NB4 (cell line): Measurements from ENCODE around the gene C4BPA.

Experiments
- DNase-seq: peaks from one replicate; pipeline ENCODE4 v3.0.0; 2010; ENCODE audit warnings: low read depth
- H3K4me3 ChIP-seq: one replicate; pipeline ENCODE4 v1.5.1; 2011; ENCODE audit warnings: mild to moderate bottlenecking, low read depth, low read length, moderate library complexity
- CTCF ChIP-seq: IDR thresholded peaks from one replicate; pipeline ENCODE4 v1.5.1; 2012; ENCODE audit warnings: low read depth, low read length
- MAX ChIP-seq: IDR thresholded peaks from 2 replicates; pipeline ENCODE4 v1.6.1; 2011; ENCODE audit warnings: low read depth, low read length
- MYC ChIP-seq: IDR thresholded peaks from 2 replicates; pipeline ENCODE4 v1.6.1; 2011; ENCODE audit warnings: low read depth, low read length
- POLR2A ChIP-seq: IDR thresholded peaks from 2 replicates; pipeline ENCODE4 v1.6.1; 2011; ENCODE audit warnings: mild to moderate bottlenecking; ENCODE audit not compliant: insufficient read length; ENCODE audit errors: extremely low read depth

C4BPA gene

GRCh38 chr1:207103892-207104373, at the start of gene C4BPA:
Gene C4BPA (plus strand): TSS chr1:207104233. CDS start chr1:207113026, 8,793 bp downstream.
- DNase-seq, result peak; percentile 40
- no peak within 1 kb of the TSS for H3K4me3 ChIP-seq
- TF ChIP-seq MAX (no peak), CTCF (no peak), MYC (no peak), POLR2A (no peak)

GRCh38 chr1:207054491-207054890, 49.5 kb upstream of the C4BPA start:
- TF ChIP-seq CTCF (no peak), MAX (no peak), POLR2A (no peak), MYC (no peak)
- no peak overlapping the region for H3K4me3 ChIP-seq
- no peak for DNase-seq

DNA sequence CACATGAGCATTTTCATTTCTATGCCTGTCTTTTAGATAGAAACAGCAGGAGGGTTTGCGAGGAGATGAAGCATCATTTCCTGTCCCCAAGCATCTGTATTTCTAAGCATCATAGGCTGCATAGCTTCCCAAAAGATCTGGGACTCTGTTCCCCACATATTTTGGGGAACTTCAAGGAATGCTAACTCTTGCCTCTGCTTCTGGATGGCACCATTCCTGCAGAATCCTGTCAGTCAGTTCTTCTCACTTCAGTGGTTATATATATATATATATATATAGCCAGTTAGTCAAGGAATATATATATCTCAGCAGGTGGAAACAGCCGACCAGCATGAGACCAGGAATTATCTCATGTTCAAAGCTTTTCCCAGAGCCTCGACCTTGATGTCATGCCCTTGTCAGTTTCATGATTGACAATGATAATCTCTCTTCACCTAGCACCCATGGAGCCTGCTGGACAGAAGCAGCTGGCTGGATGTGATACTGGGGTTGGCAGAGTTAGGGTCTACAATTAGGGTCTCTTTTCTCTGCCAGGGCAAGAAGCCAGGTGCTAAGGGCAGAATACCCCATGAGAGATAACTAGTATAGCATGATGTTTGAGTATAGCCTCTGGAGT, 48.5 kb upstream of the C4BPA start:
- H3K4me3 ChIP-seq, result no peak overlapping the region
- TF ChIP-seq CTCF, result no peak
- no peak for TF ChIP-seq MYC
- TF ChIP-seq POLR2A, result no peak
- no peak for TF ChIP-seq MAX
- no peak for DNase-seq

- no peak for DNase-seq
- no peak overlapping the region for H3K4me3 ChIP-seq
- TF ChIP-seq MYC (no peak), POLR2A (no peak), MAX (no peak), CTCF (no peak)
These were observed 47.4 kb upstream of the C4BPA start for GRCh38 chr1:207056673-207057072.

GRCh38 chr1:207058252-207058651, 45.8 kb upstream of the C4BPA start:
- DNase-seq, result no peak
- no peak overlapping the region for H3K4me3 ChIP-seq
- no peak for TF ChIP-seq MYC
- no peak for TF ChIP-seq CTCF
- no peak for TF ChIP-seq POLR2A
- TF ChIP-seq MAX, result no peak
